HG03039 (cell line): Measurements from ENCODE around the gene TK1.
"Not testable (repeated sequence)": the region's sequence is repeated elsewhere in the genome, so short reads cannot be mapped to it uniquely, and the experiment has no call there.

Source experiments
- ATAC-seq: cut with Tn5 transposase; IDR thresholded peaks from one replicate; pipeline ENCODE4 v1.9.1; 2021; ENCODE audit warnings: mild to moderate bottlenecking, moderate library complexity; ENCODE audit not compliant: unreplicated experiment

Gene TK1

GRCh38 chr17:78180083-78180482 is 6.8 kb downstream of the TK1 start:
- ATAC-seq: no peak

GRCh38 chr17:78179372-78179771 is 7.5 kb downstream of the TK1 start:
- ATAC-seq: no peak

GRCh38 chr17:78176548-78177025 is 10.3 kb downstream of the TK1 start:
- no peak for ATAC-seq

GRCh38 chr17:78175643-78175981 is 11.2 kb downstream of the TK1 start:
- ATAC-seq: no peak

GRCh38 chr17:78174870-78175642 is 11.8 kb downstream of the TK1 start:
- ATAC-seq: no peak

GRCh38 chr17:78174346-78174869 is 12.4 kb downstream of the TK1 start:
- ATAC-seq: no peak

GRCh38 chr17:78173097-78173715 is 13.6 kb downstream of the TK1 start:
- ATAC-seq: no peak

- no peak for ATAC-seq
These were observed 14.4 kb downstream of the TK1 start for GRCh38 chr17:78172249-78173051.

- ATAC-seq: not testable (repeated sequence)
These were observed 15.1 kb downstream of the TK1 start for GRCh38 chr17:78171591-78172248.

GRCh38 chr17:78170692-78171590 is 15.9 kb downstream of the TK1 start:
- no peak for ATAC-seq

- ATAC-seq: no peak
These were observed 17.7 kb downstream of the TK1 start for GRCh38 chr17:78168903-78169793.

- no peak for ATAC-seq
These were observed 18.5 kb downstream of the TK1 start, which contains the start of gene SYNGR2 for GRCh38 chr17:78168242-78168902. Gene SYNGR2 (plus strand): TSS chr17:78168581. CDS start chr17:78168617, 36 bp downstream.

- no peak for ATAC-seq
These were observed 20.4 kb downstream of the TK1 start for GRCh38 chr17:78166416-78166815.

- ATAC-seq: no peak
These were observed 21.9 kb downstream of the TK1 start for GRCh38 chr17:78164748-78165607.

GRCh38 chr17:78163881-78164747 is 22.7 kb downstream of the TK1 start:
- no peak for ATAC-seq

- ATAC-seq: no peak
These were observed 27.2 kb downstream of the TK1 start for GRCh38 chr17:78159575-78160158.
